NCI-H345 (cell line): ENCODE data around the gene MECR.

Experiments
- DNase-seq: peaks from one replicate; lab custom pipeline; 2025; lab: John Stamatoyannopoulos, UW

The MECR gene

GRCh38 chr1:29255134-29255666 lies 24.5 kb upstream of the MECR start:
- no peak for DNase-seq

GRCh38 chr1:29254346-29254745 lies 23.6 kb upstream of the MECR start:
- DNase-seq: no peak

DNA sequence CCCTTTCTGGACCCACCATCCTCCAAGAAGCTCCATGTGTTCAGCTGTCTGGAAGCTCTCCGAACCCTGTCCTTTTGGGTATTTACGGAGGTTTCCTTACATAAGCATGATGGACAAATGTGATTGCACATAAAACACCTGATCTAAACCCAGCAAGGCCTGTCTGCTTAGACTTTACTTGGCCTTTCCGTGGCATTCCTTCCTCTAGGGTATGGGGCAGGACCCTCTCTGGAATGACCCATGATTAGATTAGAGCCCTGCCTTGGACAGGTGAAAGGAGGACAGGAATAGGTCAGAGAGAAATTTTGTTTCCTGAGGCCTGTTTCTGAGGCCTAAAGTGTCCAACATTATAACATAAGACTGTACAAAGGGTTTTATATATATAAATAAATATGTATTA lies 22.4 kb upstream of the MECR start:
- no peak for DNase-seq

- no peak for DNase-seq
These were observed 20.7 kb upstream of the MECR start for GRCh38 chr1:29251164-29252124.

DNA sequence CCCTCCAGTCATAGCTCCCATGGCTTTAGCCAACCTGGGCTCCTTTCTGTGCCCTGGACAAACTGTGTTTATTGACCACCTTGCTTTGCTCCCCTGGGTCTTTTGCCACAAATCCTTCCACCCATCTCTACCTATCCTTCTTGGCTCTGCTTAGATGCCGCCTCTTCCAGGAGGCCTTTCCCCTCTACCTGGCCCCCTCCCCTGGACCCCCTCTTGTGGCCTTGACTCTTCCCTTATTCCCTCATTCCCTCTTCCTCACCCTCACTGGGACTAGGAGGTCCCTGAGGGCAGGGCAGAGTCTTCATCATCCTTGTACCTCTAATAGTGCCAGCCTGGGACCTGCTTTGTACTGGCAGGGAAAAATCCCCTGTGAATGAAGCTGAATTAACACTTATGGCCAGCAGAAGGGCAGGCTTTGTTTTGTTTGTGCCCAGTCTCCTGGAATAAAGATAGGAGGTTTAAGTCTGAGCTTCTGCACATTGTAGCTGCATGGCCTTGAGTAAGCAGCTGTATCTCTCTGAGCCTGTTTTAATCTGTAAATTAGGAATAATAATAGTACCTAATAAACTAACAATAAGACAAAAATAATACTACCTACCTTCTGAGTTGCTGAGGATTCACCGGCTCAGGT lies 19.3 kb upstream of the MECR start:
- DNase-seq: no peak

- no peak for DNase-seq
These were observed 18.5 kb upstream of the MECR start for GRCh38 chr1:29249170-29249691.

DNA sequence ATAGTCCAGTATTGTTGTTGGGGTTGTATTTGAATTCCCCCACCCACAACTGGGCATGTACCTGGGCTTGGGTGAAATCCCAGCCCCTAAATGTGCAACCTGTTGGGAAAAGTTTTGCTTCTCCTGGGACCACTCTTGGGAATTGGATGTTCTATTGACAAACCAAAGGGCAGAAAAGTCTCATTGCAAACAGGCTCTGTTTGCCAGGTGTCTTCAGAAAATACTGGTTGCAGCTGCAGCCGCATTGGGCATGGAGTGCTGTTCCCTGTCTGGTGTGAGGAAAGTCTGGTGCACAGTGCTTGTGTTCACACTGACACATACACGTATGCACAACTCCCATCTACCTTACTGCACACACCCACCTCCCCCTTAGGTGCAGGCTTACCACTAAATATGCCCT lies 17.7 kb upstream of the MECR start:
- DNase-seq: no peak

DNA sequence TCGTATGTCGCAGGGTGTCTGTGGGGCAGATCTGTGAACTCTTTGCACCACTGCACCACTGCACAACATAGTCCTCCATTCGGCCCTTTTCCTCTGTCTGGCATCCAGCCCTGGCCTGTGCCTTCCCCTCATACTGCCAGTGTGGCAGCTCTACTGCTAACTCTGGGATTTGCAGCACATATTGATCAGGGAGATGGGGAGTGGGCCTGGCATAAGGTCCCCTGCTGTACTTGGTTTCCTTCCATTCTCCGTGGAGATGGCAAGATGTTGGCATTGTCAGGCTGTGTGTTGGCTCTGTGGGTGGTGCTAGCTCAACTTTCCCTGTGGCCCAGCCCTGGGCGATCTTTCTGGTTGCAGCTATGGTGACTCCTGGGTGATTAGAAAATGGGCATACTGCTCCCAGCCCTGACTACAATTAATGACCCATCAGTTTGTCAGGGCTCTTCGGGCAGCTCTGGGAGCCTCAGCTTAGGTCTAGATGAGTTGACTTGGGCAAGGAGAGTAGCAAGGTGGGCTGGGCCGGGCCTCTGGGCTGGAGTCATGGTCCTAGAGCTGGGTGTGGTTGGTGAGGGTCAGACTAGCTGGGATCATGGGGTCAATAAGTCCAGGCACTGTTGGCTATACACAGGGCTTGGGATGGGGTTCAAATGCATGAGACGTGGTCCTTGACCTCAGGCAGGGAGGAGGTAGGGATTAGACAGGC lies 17.0 kb upstream of the MECR start:
- no peak for DNase-seq

DNA sequence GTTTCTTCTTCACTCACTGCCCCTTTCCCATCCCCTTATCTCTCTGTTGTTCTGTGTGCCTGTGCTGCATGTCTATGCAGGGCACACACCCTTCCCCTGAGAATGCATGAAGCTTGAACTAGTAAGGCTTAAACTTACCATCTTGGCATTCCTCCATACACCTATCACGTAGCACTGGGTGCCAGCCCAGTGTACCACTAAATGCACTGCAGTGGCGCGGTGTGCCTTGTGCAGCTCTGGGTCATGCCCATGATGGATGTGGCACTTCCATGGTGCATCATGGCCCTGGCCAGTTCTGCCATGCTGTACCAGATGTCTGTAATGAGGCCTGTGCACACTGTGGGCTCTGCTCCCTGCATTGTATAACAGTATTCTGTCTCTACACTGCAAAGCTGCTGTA lies 16.3 kb upstream of the MECR start:
- DNase-seq: no peak

DNA sequence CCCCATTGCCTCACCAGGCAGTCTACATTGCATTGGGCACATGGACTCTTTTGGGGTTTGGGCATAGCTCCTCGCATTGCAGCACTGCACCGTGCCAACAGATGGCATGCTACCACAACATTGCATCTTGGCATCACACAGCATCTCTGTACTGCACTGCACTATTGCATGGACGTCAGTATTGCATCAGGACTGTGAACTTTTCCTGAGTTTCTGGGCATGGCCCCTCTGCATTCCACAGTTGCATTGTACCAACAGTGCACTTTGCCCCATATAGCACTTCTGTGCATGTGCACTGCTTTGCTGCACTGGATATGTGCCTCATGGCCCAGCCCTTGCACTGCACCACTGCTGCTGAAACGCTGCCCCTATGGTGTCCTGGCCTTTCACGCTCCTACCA lies 15.1 kb upstream of the MECR start:
- DNase-seq: peak; percentile 23

GRCh38 chr1:29245261-29245660 lies 14.5 kb upstream of the MECR start:
- no peak for DNase-seq

- DNase-seq: no peak
These were observed 13.1 kb upstream of the MECR start for GRCh38 chr1:29243871-29244200.

DNA sequence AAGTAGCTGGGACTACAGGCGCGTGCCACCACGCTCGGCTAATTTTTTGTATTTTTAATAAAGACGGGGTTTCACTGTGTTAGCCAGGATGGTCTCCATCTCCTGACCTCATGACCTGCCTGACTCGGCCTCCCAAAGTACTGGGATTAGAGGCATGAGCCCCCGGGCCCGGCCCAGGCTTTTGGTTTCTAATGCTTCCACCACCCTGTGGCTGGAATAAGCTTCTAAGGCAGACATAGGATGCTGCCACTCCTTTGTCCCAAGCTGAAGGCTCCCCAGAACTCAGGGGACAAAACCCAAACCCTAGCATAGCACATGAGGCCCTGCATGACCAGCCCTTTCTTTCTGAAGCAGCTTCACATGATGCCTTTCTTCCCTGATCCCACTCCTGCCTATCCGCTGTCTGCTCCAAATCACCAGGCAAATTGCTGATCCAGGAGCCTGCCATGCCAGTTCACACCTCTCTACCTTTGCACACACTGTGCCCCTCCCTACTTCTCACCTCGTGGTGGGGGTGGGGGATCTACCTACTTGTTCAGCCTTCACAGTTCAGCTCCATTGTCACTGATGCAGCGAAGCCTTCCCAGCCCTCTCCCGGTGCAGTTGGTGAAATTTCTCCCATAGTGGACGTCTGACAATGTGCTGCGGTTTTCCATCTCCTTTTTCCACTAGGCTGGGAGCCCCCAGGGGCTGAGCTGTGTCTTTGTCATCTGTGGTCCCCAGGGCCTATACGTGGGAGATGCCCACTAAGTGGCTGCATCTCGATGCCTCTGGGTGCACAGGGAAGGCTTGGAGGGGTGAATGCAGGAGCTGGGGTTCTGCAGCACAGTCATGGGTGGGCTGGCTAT lies 12.5 kb upstream of the MECR start:
- DNase-seq: no peak

GRCh38 chr1:29240986-29241385 lies 10.3 kb upstream of the MECR start:
- DNase-seq: no peak

GRCh38 chr1:29240400-29240837 lies 9.7 kb upstream of the MECR start:
- peak; percentile 25 for DNase-seq

GRCh38 chr1:29239142-29239541 lies 8.4 kb upstream of the MECR start:
- DNase-seq: no peak

- no peak for DNase-seq
These were observed 7.9 kb upstream of the MECR start for GRCh38 chr1:29238620-29239002.

GRCh38 chr1:29237852-29238619 lies 7.3 kb upstream of the MECR start:
- no peak for DNase-seq

DNA sequence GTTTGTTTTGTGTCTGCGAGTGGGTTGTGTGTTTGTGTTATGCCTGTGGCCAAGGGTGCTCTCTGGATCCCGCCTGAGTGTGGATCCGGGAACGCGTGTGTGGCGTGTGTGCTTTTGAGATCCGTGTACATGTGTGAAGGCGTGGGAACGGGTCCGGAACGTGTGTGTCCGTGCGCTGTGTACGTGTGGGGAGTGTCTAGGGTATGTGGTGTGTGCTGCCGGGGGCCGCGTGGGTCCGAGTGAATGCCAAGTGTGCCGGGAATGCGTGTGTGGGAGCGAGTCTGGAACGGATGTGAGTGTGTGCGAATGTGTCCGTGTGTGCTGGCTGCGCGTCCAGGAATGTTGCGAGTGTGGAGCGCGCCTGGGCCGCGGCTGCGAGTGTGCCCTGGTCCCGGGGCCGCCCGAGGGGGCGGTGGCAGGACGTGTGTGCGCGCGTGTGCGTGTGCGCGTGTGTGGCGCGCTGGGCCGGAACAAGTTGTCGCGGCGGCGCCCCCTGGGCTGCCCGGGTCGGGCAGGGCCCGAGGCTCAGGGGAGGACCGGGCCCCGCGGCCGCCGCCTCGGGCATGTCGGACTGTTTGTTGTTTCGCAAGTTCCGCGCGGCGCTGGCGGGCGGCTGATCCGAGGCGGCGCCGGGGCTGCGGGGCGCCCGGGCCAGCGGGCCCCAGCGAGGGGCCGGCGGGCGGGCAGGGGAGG lies 6.5 kb upstream of the MECR start:
- DNase-seq: peak; percentile 32

GRCh38 chr1:29236712-29237128 lies 6.0 kb upstream of the MECR start:
- no peak for DNase-seq
